Breast epithelium (tissue), 3 donors: Measurements from ENCODE around the gene DRD2.

Experiments used
- CTCF ChIP-seq, 3 donors: fragments of 450-650 bp; IDR thresholded peaks; one replicate each; pipeline ENCODE4 v1.5.1; 2016 to 2017; ENCODE audit warnings: antibody characterized with exemption in 3 of 3, mild to moderate bottlenecking in 3 of 3, moderate library complexity in 3 of 3
- POLR2A ChIP-seq: fragments of 450-650 bp; IDR thresholded peaks from one replicate; pipeline ENCODE4 v1.6.1; 2016; ENCODE audit warnings: antibody characterized with exemption, mild to moderate bottlenecking, moderate library complexity
- POLR2AphosphoS5 ChIP-seq, 3 donors: sonication (generic); formaldehyde crosslinking; IDR thresholded peaks; one replicate each; pipeline ENCODE4 v1.6.1; 2017; ENCODE audit warnings: antibody characterized with exemption in 3 of 3

- TF ChIP-seq CTCF (IDR thresholded peaks at IDR 0.05) (no peak), POLR2AphosphoS5 (IDR thresholded peaks at IDR 0.05) (no peak), POLR2A (no peak)
Observed at GRCh38 chr11:113405724-113406478, 69.3 kb downstream of the DRD2 start.
